ENCODE measurements around the gene SPPL2A. TPM values are rescaled to one million over a fixed set of nuclear protein-coding genes. Genes with fewer than 3 reads are reported as not detected.

Gene SPPL2A
- total RNA-seq, 1 experiment from 2014 or later = 61.0 TPM

DNA sequence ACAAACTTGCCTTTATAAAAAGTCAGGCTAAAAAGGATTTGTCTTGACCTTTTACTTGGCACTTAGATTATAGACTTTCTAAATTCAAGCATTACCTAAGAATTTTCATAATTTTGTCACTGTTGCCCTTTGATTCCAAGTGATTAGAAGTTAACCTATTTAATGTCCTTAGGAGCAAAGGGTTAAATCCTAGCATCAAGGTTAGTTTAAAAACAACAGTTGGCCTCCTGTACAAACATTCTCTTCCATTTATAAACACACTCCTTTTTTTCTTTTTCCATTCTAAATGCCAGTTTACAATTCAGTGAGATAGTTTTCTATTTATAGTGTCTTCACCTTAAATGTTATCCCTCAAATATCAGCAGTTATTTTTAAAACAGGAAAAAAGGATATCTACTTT is 18.4 kb upstream of the SPPL2A start:
- no TSS peak for BruUV-seq (replicated peaks)
- Histone ChIP-seq H3K9me2 (ENCODE audit: insufficient read depth) (no peaks in the 10 kb centered on the region), H3K9me3 (ENCODE audit: control insufficient read depth in 1 of 2, insufficient read depth in 1 of 2, low read depth in 1 of 2, low read length in 2 of 2) (no peaks in the 10 kb centered on the region), H2AFZ (ENCODE audit: low read depth, low read length, poor library complexity, severe bottlenecking) (no peak overlapping the region), H3K36me3 (ENCODE audit: control insufficient read depth in 1 of 2, insufficient read depth in 2 of 2, low read length in 2 of 2) (no peaks in the 10 kb centered on the region), H3K4me2 (ENCODE audit: low read length) (no peak overlapping the region), H3K9ac (ENCODE audit: low read length) (no peak overlapping the region), H3K79me2 (ENCODE audit: insufficient read depth, low read length) (no peaks in the 10 kb centered on the region), H3K4me3 (replicated peaks in 1 of 2; ENCODE audit: low read depth in 1 of 2, low read length in 2 of 2) (no peak overlapping the region), H4K20me1 (ENCODE audit: insufficient read depth) (no peaks in the 10 kb centered on the region), H3K27me3 (ENCODE audit: insufficient read depth, low read length) (no peaks in the 10 kb centered on the region), H3K27ac (ENCODE audit: low read depth, low read length) (no peak overlapping the region), H3K4me1 (ENCODE audit: control insufficient read depth in 1 of 2, insufficient read depth in 2 of 2, low read length in 2 of 2) (peaks cover 7 to 11% of the 10 kb centered on the region in 2 experiments; a peak in 2 of 4 replicates)
- ChIA-PET POLR2A (no interaction called here), RAD21 (ENCODE audit: low non-redundant PET in 1 of 2, low total read pairs in 2 of 2, uncharacterized antibody in 2 of 2, unreplicated experiment in 2 of 2) (no interaction called here), CTCF (no interaction called here)
- DNase-seq (ENCODE audit: low read depth, low spot score) (no peak), ATAC-seq (no peak)
- intact Hi-C loops (cut with micrococcal nuclease) = no loop called here
- TF ChIP-seq EGR1 (IDR thresholded peaks at IDR 0.05; ENCODE audit: low read depth) (no peak), SP1 (IDR thresholded peaks at IDR 0.05; ENCODE audit: low read depth) (no peak), ZNF274 (IDR thresholded peaks at IDR 0.05; ENCODE audit: low read depth, low read length) (no peak), SRF (IDR thresholded peaks at IDR 0.05; ENCODE audit: low read depth) (no peak), EZH2phosphoT487 (IDR thresholded peaks at IDR 0.05; ENCODE audit: borderline replicate concordance) (no peak)
- TF ChIP-seq, protein P1, sequence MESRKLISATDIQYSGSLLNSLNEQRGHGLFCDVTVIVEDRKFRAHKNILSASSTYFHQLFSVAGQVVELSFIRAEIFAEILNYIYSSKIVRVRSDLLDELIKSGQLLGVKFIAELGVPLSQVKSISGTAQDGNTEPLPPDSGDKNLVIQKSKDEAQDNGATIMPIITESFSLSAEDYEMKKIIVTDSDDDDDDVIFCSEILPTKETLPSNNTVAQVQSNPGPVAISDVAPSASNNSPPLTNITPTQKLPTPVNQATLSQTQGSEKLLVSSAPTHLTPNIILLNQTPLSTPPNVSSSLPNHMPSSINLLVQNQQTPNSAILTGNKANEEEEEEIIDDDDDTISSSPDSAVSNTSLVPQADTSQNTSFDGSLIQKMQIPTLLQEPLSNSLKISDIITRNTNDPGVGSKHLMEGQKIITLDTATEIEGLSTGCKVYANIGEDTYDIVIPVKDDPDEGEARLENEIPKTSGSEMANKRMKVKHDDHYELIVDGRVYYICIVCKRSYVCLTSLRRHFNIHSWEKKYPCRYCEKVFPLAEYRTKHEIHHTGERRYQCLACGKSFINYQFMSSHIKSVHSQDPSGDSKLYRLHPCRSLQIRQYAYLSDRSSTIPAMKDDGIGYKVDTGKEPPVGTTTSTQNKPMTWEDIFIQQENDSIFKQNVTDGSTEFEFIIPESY (IDR thresholded peaks at IDR 0.05; ENCODE audit: extremely low read depth, insufficient replicate concordance, low read length) = no peak

DNA sequence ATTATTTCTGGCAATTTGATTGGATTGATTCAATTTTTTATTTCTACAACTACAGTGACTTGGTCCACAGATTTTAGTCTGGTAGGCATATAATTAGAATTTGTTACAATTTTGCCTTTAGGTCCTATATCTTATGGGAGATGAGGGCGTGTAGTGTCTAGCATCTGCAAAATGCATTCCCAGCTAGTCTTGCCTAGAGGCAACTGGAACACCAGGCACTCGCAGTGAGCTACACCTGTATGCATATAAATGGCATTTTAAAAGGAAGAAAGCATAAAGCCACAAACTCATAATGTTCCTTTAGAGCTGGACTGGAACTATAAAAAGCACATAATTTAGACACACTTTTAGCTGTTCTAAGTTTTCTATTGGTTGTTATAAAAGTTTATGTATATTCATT is 17.9 kb upstream of the SPPL2A start:
- ChIA-PET POLR2A (no interaction called here), RAD21 (ENCODE audit: low non-redundant PET in 1 of 2, low total read pairs in 2 of 2, uncharacterized antibody in 2 of 2, unreplicated experiment in 2 of 2) (no interaction called here), CTCF (no interaction called here)
- DNase-seq (ENCODE audit: low read depth, low spot score) (no peak), ATAC-seq (no peak)
- H3K9me3 ChIP-seq (ENCODE audit: control insufficient read depth in 1 of 2, insufficient read depth in 1 of 2, low read depth in 1 of 2, low read length in 2 of 2) = no peaks in the 10 kb centered on the region
- peaks cover 7 to 11% of the 10 kb centered on the region in 2 experiments; a peak in 2 of 4 replicates for H3K4me1 ChIP-seq (ENCODE audit: control insufficient read depth in 1 of 2, insufficient read depth in 2 of 2, low read length in 2 of 2)
- H3K9ac ChIP-seq (ENCODE audit: low read length) = no peak overlapping the region
- no peak overlapping the region for H3K27ac ChIP-seq (ENCODE audit: low read depth, low read length)
- H3K79me2 ChIP-seq (ENCODE audit: insufficient read depth, low read length) = no peaks in the 10 kb centered on the region
- BruUV-seq (replicated peaks) = no TSS peak
- no peak overlapping the region for H3K4me3 ChIP-seq (replicated peaks in 1 of 2; ENCODE audit: low read depth in 1 of 2, low read length in 2 of 2)
- H3K4me2 ChIP-seq (ENCODE audit: low read length) = no peak overlapping the region
- H3K36me3 ChIP-seq (ENCODE audit: control insufficient read depth in 1 of 2, insufficient read depth in 2 of 2, low read length in 2 of 2) = no peaks in the 10 kb centered on the region
- TF ChIP-seq EZH2 (IDR thresholded peaks at IDR 0.05) = no peak
- no peak for TF ChIP-seq FOSL1 (IDR thresholded peaks at IDR 0.05; ENCODE audit: low read depth)
- TF ChIP-seq, protein P2, sequence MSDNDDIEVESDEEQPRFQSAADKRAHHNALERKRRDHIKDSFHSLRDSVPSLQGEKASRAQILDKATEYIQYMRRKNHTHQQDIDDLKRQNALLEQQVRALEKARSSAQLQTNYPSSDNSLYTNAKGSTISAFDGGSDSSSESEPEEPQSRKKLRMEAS (IDR thresholded peaks at IDR 0.05) = no peak
- TF ChIP-seq CBX3 (IDR thresholded peaks at IDR 0.05; ENCODE audit: low read depth) = no peak
- no peak for TF ChIP-seq POLR2AphosphoS5 (IDR thresholded peaks at IDR 0.05; ENCODE audit: low read depth, low read length)
- TF ChIP-seq ELF1 (IDR thresholded peaks at IDR 0.05; ENCODE audit: borderline replicate concordance, low read depth) = no peak
- TF ChIP-seq SP1 (IDR thresholded peaks at IDR 0.05; ENCODE audit: low read depth) = no peak
- no peak for TF ChIP-seq RAD21 (IDR thresholded peaks at IDR 0.05; ENCODE audit: low read depth)
- TF ChIP-seq YY1 (IDR thresholded peaks at IDR 0.05; ENCODE audit: extremely low read depth, insufficient replicate concordance, low read depth, low read length) = no peak
- intact Hi-C loops (cut with micrococcal nuclease) = no loop called here
- H2AFZ ChIP-seq (ENCODE audit: low read depth, low read length, poor library complexity, severe bottlenecking) = no peak overlapping the region
- no peaks in the 10 kb centered on the region for H3K27me3 ChIP-seq (ENCODE audit: insufficient read depth, low read length)
- H4K20me1 ChIP-seq (ENCODE audit: insufficient read depth) = no peaks in the 10 kb centered on the region
- no peaks in the 10 kb centered on the region for H3K9me2 ChIP-seq (ENCODE audit: insufficient read depth)

Measured in HCT116 (cell line).